NB4 (cell line): ENCODE data around the gene BANP.

Experiments used
- CTCF ChIP-seq: IDR thresholded peaks from one replicate; pipeline ENCODE4 v1.5.1; 2012; ENCODE audit warnings: low read depth, low read length
- MYC ChIP-seq: IDR thresholded peaks from 2 replicates; pipeline ENCODE4 v1.6.1; 2011; ENCODE audit warnings: low read depth, low read length
- POLR2A ChIP-seq: IDR thresholded peaks from 2 replicates; pipeline ENCODE4 v1.6.1; 2011; ENCODE audit warnings: mild to moderate bottlenecking; ENCODE audit not compliant: insufficient read length; ENCODE audit errors: extremely low read depth

GRCh38 chr16:88059701-88060386 lies 108.6 kb downstream of the BANP start:
- TF ChIP-seq CTCF (no peak), POLR2A (no peak), MYC (no peak)
